Calu3 (cell line): ENCODE measurements around the gene MSH4. TPM values are rescaled to one million over a fixed set of nuclear protein-coding genes. Genes with fewer than 3 reads are reported as not detected.
"Not testable (repeated sequence)": the region's sequence is repeated elsewhere in the genome, so short reads cannot be mapped to it uniquely, and the experiment has no call there.

Experiments
- BruUV-seq: library from RNA; stranded (reverse); fragments of 400-500 nt; replicated peaks from 2 replicates; lab custom pipeline; 2021; lab: Mats Ljungman, UMichigan
- CTCF ChIA-PET: fragments of 300-600 bp; sonication (Branson Sonifier 250); formaldehyde crosslinking; loops from one replicate; lab custom pipeline; 2022; ENCODE audit warnings: antibody characterized with exemption; lab: Charles Lee
- DNase-seq: peaks from one replicate; pipeline ENCODE4 v3.0.0; 2022
- H3K27ac Mint-ChIP-seq: one replicate; pipeline ENCODE4 v1.8.0; 2022; ENCODE audit warnings: mixed read lengths; ENCODE audit not compliant: unreplicated experiment
- H3K27me3 Mint-ChIP-seq: one replicate; pipeline ENCODE4 v1.8.0; 2022; ENCODE audit warnings: mixed read lengths; ENCODE audit not compliant: unreplicated experiment
- H3K36me3 Mint-ChIP-seq: one replicate; pipeline ENCODE4 v1.8.0; 2022; ENCODE audit warnings: mild to moderate bottlenecking, moderate library complexity, mixed read lengths; ENCODE audit not compliant: insufficient read depth, unreplicated experiment
- H3K4me1 Mint-ChIP-seq: one replicate; pipeline ENCODE4 v1.8.0; 2022; ENCODE audit warnings: mild to moderate bottlenecking, low read depth, mixed read lengths; ENCODE audit not compliant: unreplicated experiment
- H3K4me3 Mint-ChIP-seq: one replicate; pipeline ENCODE4 v1.8.0; 2022; ENCODE audit warnings: mild to moderate bottlenecking, low read depth, moderate library complexity, mixed read lengths; ENCODE audit not compliant: unreplicated experiment
- H3K9me3 Mint-ChIP-seq: one replicate; pipeline ENCODE4 v1.8.0; 2022; ENCODE audit warnings: low read depth, mixed read lengths; ENCODE audit not compliant: unreplicated experiment
- intact Hi-C: fragments of 100-400 bp; cut with micrococcal nuclease; formaldehyde crosslinking; loops from one replicate; pipeline ENCODE4 v1.10.0; 2022; ENCODE audit not compliant: unreplicated experiment
- total RNA-seq: library from RNA; stranded (reverse); gene quantifications from 2 replicates; pipeline ENCODE4 v1.2.3, GENCODE V29; 2022
- TF ChIP-seq, protein P1 (sequence below): fragments of 200-600 bp; IDR thresholded peaks from one replicate; pipeline ENCODE4 v1.8.0; 2022; ENCODE audit warnings: antibody characterized with exemption; ENCODE audit not compliant: unreplicated experiment

Gene MSH4
- total RNA-seq, 1 experiment from 2014 or later: 0.83 TPM

DNA sequence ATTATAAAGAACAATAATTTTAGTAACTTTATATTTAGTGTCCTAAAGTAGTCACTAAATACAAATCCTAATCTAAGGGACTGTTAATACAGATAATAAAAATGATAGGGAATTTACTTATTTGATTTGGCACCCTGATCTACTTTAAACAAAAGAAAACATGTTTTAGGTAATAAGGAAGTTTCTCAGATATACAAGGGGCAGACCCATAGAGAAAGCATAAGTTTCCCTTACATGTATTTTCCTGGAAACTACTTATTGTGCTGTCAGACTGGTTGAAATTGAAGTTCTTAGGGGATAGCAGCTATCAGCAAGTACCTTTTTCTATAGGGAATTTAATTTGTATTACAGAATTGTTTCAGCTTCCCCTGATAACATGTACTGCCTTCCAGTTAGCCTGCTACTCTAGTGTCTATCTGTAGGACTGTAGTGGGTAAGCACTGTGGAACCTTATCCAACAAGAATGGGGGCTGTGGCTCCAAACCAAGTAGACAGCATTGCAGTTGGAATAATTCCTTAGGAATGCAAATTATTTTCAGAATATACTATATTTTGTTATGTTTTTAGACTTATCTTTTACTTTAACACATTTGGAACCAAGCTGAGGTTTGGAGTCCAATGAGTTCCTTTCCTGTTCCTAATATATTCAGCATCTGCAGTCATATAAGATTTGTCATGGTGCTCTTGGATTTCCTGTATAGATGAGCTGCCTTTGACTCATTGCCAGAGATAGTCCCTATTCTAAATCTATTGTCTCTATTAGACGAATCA, 14.7 kb downstream of the MSH4 start:
- intact Hi-C loops: no loop called here
- Mint-ChIP-seq H3K27me3 (no peaks in the 10 kb centered on the region), H3K9me3 (no peaks in the 10 kb centered on the region), H3K4me3 (no peak overlapping the region), H3K36me3 (no peaks in the 10 kb centered on the region), H3K4me1 (peaks cover 7% of the 10 kb centered on the region), H3K27ac (no peak overlapping the region)
- CTCF ChIA-PET: no interaction called here
- no TSS peak for BruUV-seq
- TF ChIP-seq, protein P1, sequence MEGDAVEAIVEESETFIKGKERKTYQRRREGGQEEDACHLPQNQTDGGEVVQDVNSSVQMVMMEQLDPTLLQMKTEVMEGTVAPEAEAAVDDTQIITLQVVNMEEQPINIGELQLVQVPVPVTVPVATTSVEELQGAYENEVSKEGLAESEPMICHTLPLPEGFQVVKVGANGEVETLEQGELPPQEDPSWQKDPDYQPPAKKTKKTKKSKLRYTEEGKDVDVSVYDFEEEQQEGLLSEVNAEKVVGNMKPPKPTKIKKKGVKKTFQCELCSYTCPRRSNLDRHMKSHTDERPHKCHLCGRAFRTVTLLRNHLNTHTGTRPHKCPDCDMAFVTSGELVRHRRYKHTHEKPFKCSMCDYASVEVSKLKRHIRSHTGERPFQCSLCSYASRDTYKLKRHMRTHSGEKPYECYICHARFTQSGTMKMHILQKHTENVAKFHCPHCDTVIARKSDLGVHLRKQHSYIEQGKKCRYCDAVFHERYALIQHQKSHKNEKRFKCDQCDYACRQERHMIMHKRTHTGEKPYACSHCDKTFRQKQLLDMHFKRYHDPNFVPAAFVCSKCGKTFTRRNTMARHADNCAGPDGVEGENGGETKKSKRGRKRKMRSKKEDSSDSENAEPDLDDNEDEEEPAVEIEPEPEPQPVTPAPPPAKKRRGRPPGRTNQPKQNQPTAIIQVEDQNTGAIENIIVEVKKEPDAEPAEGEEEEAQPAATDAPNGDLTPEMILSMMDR: no peak
- no peak for DNase-seq

DNA sequence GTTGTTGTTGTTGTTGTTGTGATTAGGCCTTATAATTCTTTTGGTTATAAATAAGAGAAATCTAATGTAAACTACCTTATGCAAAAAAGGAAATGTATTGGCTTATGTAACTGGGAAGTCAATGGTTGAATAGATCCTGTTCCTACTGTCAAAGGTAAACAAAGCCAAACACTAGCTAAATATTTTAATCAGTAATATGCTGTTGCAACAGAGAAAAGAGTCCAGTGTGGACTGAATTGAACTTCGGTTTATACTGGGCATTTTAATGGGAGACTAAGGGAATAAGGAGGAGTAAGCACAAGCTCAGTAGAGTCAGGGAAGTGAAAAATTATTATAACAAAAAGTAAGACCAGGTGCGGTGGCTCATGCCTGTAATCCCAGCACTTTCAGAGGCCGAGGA, 15.4 kb downstream of the MSH4 start:
- Mint-ChIP-seq H3K27me3 (no peaks in the 10 kb centered on the region), H3K4me1 (peaks cover 7% of the 10 kb centered on the region), H3K36me3 (no peaks in the 10 kb centered on the region), H3K9me3 (no peaks in the 10 kb centered on the region), H3K27ac (no peak overlapping the region), H3K4me3 (no peak overlapping the region)
- intact Hi-C loops: no loop called here
- no peak for DNase-seq
- CTCF ChIA-PET: no interaction called here
- no TSS peak for BruUV-seq
- TF ChIP-seq, protein P1: no peak

DNA sequence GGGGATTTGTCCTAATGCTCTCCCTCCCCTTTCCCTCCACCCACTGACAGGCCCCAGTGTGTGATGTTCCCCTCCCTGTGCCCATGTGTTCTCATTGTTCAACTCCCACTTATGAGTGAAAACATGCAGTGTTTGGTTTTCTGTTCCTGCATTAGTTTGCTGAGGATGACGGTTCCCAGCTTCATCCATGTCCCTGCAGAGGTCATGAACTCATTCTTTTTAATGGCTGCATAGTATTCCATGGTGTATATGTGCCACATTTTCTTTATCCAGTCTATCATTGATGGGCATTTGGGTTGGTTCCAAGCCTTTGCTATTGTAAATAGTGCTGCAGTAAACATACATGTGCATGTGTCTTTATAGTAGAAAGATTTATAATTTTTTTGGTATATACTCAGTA, 26.9 kb downstream of the MSH4 start:
- H3K36me3 Mint-ChIP-seq, H3K9me3 Mint-ChIP-seq, H3K27ac Mint-ChIP-seq, BruUV-seq, intact Hi-C loops, CTCF ChIA-PET, DNase-seq, H3K4me3 Mint-ChIP-seq, H3K27me3 Mint-ChIP-seq, H3K4me1 Mint-ChIP-seq: not testable (repeated sequence)

DNA sequence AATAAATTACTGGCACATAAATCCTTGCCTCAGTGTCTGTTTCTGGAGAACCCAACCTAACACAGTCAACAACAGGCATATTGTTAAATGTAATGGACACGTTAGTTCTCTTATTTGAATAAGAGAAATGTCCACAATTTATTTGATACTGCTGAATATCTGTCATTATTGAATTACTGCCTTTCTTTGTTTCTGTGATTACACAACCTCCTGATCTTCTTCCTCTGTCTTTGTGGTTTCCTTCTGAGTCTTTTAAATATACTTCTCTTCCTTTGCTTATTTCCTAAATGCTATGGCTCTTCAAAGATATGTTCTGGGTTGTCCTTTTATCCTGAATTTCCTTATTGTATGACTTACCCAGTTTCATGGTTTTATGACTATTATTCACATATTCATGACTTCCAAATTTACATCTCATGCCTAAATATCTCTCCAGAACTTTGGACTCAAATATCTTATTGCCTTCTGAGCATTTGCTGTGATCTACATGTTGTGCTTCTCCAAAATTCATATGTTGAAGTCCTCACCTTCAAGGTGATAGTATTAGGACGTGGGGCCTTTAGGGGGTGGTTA, 39.9 kb downstream of the MSH4 start:
- intact Hi-C loops: no loop called here
- no peaks in the 10 kb centered on the region for H3K4me1 Mint-ChIP-seq
- H3K9me3 Mint-ChIP-seq: peaks cover 10% of the 10 kb centered on the region
- H3K27me3 Mint-ChIP-seq: no peaks in the 10 kb centered on the region
- no peak overlapping the region for H3K27ac Mint-ChIP-seq
- no peak for DNase-seq
- H3K4me3 Mint-ChIP-seq: no peak overlapping the region
- TF ChIP-seq, protein P1: no peak
- no TSS peak for BruUV-seq
- no peaks in the 10 kb centered on the region for H3K36me3 Mint-ChIP-seq
- CTCF ChIA-PET: no interaction called here

DNA sequence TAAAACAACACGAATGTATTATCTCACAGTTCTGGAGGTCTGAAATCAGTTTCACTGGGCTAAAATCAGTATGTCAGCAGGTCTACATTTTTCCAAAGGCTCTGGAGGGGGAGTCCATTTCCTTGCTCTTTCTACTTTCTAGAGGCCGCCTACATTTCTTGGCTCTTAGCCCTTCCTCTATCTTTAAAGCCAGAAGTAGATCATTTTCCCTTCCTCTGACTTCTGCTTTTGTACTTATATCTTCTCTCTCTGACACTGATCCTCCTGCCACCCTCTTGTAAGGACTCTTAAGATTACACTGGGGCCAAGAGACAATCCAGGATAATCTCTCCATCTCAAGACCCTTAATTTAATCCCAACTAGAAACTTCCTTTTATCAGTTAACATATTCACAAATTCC, 41.4 kb downstream of the MSH4 start:
- CTCF ChIA-PET: no interaction called here
- no peak for DNase-seq
- H3K27me3 Mint-ChIP-seq: no peaks in the 10 kb centered on the region
- no peak overlapping the region for H3K4me3 Mint-ChIP-seq
- no peaks in the 10 kb centered on the region for H3K36me3 Mint-ChIP-seq
- intact Hi-C loops: no loop called here
- H3K9me3 Mint-ChIP-seq: peaks cover 8% of the 10 kb centered on the region
- TF ChIP-seq, protein P1: no peak
- no TSS peak for BruUV-seq
- H3K27ac Mint-ChIP-seq: no peak overlapping the region
- no peaks in the 10 kb centered on the region for H3K4me1 Mint-ChIP-seq
